IMR-90 (cell line): ENCODE results near the gene RFX1. TPM values are rescaled to one million over a fixed set of nuclear protein-coding genes. Genes with fewer than 3 reads are reported as not detected.

Source experiments
- ATAC-seq: fragments of 200-7000 bp; cut with Tn5 transposase; 2 replicates; pipeline ENCODE4 v1.9.1; 2020; ENCODE audit warnings: low read depth, mild to moderate bottlenecking, moderate library complexity
- BruUV-seq: library from RNA; stranded (reverse); fragments of 400-500 nt; replicated peaks from 2 replicates; lab custom pipeline; 2021; lab: Mats Ljungman, UMichigan
- CTCF ChIA-PET: fragments of 300-600 bp; formaldehyde crosslinking; extraction: SDS; loops from one replicate; lab custom pipeline; 2021; ENCODE audit warnings: antibody characterized with exemption; lab: Yijun Ruan, JAX
- POLR2A ChIA-PET: fragments of 300-600 bp; sonication (Branson Sonifier 250); formaldehyde crosslinking; loops from one replicate; lab custom pipeline; 2022; ENCODE audit warnings: antibody characterized with exemption; ENCODE audit not compliant: unreplicated experiment; lab: Charles Lee
- DNase-seq: peaks from one replicate; pipeline ENCODE4 v3.0.0; 2013
- H2AFZ ChIP-seq: replicated peaks from 2 replicates; pipeline ENCODE3; 2013; ENCODE audit warnings: low read length, mild to moderate bottlenecking; ENCODE audit not compliant: poor library complexity
- H2AK5ac ChIP-seq: 2 replicates; pipeline ENCODE4 v1.6.1; 2013; ENCODE audit warnings: low read depth, low read length, inconsistent platforms
- H2AK9ac ChIP-seq: replicated peaks from 2 replicates; pipeline ENCODE3; 2013; ENCODE audit warnings: mild to moderate bottlenecking, low read depth, low read length, moderate library complexity; ENCODE audit not compliant: poor library complexity
- H2BK120ac ChIP-seq: 2 replicates; pipeline ENCODE4 v1.6.1; 2013; ENCODE audit warnings: low read depth, low read length, inconsistent platforms
- H2BK15ac ChIP-seq: 3 replicates; pipeline ENCODE4 v1.6.1; 2013; ENCODE audit warnings: low read depth, low read length, inconsistent platforms
- H2BK20ac ChIP-seq: 2 replicates; pipeline ENCODE4 v1.6.1; 2013; ENCODE audit warnings: low read depth, mild to moderate bottlenecking, inconsistent platforms, low read length, moderate library complexity
- H2BK5ac ChIP-seq: 2 replicates; pipeline ENCODE4 v1.6.1; 2013; ENCODE audit warnings: mild to moderate bottlenecking, low read depth, low read length, inconsistent platforms; ENCODE audit not compliant: poor library complexity, severe bottlenecking
- H3K14ac ChIP-seq: replicated peaks from 2 replicates; pipeline ENCODE4 v1.6.1; 2013; ENCODE audit warnings: low read depth, low read length, inconsistent platforms
- H3K18ac ChIP-seq: 2 replicates; pipeline ENCODE4 v1.6.1; 2013; ENCODE audit warnings: low read depth, low read length, control low read depth
- H3K23ac ChIP-seq: 2 replicates; pipeline ENCODE4 v1.6.1; 2013; ENCODE audit warnings: low read depth, low read length, inconsistent platforms
- H3K27ac ChIP-seq: 2 replicates; pipeline ENCODE4 v1.5.1; 2013; ENCODE audit warnings: mild to moderate bottlenecking, control low read depth, low read length; ENCODE audit not compliant: insufficient read depth
- H3K27me3 ChIP-seq: 2 replicates; pipeline ENCODE4 v1.6.1; 2013; ENCODE audit warnings: low read length; ENCODE audit not compliant: control insufficient read depth, insufficient read depth
- H3K36me3 ChIP-seq: 2 replicates; pipeline ENCODE4 v1.6.1; 2013; ENCODE audit warnings: low read length, mixed read lengths; ENCODE audit not compliant: control insufficient read depth, insufficient read depth
- H3K4ac ChIP-seq: 2 replicates; pipeline ENCODE4 v1.6.1; 2013; ENCODE audit warnings: low read depth, low read length, inconsistent platforms
- H3K4me1 ChIP-seq: 2 replicates; pipeline ENCODE4 v1.6.1; 2013; ENCODE audit warnings: low read length, mixed read lengths; ENCODE audit not compliant: control insufficient read depth, insufficient read depth
- H3K4me2 ChIP-seq: 2 replicates; pipeline ENCODE4 v1.6.1; 2013; ENCODE audit warnings: low read depth, mild to moderate bottlenecking, control low read depth, low read length, moderate library complexity
- H3K4me3 ChIP-seq: 2 replicates; pipeline ENCODE4 v1.5.1; 2013; ENCODE audit warnings: low read depth, mild to moderate bottlenecking, control low read depth, low read length, moderate library complexity; ENCODE audit not compliant: insufficient read depth
- H3K56ac ChIP-seq: 2 replicates; pipeline ENCODE4 v1.6.1; 2013; ENCODE audit warnings: low read length, inconsistent platforms; ENCODE audit not compliant: insufficient read depth; ENCODE audit errors: extremely low read depth
- H3K79me1 ChIP-seq, 2 experiments: 2 replicates each; pipeline ENCODE4 v1.6.1; 2013; ENCODE audit warnings: low read length in 2 of 2, inconsistent platforms in 1 of 2, low read depth in 1 of 2
- H3K9ac ChIP-seq: 2 replicates; pipeline ENCODE4 v1.6.1; 2013; ENCODE audit warnings: low read depth, low read length, control low read depth
- H3K9me1 ChIP-seq: 2 replicates; pipeline ENCODE4 v1.6.1; 2013; ENCODE audit warnings: low read length, inconsistent platforms; ENCODE audit not compliant: insufficient read depth
- H3K9me3 ChIP-seq: 2 replicates; pipeline ENCODE4 v1.6.1; 2013; ENCODE audit warnings: low read length; ENCODE audit not compliant: control insufficient read depth, insufficient read depth
- H4K20me1 ChIP-seq: 2 replicates; pipeline ENCODE4 v1.6.1; 2013; ENCODE audit warnings: low read length, inconsistent platforms; ENCODE audit not compliant: insufficient read depth
- H4K5ac ChIP-seq: 2 replicates; pipeline ENCODE4 v1.6.1; 2013; ENCODE audit warnings: mild to moderate bottlenecking, low read depth, low read length, control low read depth
- H4K8ac ChIP-seq, 2 experiments: 2 replicates each; pipeline ENCODE4 v1.6.1; 2013; ENCODE audit warnings: low read depth in 2 of 2, low read length in 2 of 2, control low read depth in 1 of 2, inconsistent platforms in 1 of 2
- H4K91ac ChIP-seq: 2 replicates; pipeline ENCODE4 v1.6.1; 2013; ENCODE audit warnings: low read depth, low read length, inconsistent platforms; ENCODE audit not compliant: insufficient read depth
- BHLHE40 ChIP-seq: fragments of 150-350 bp; IDR thresholded peaks from 2 replicates; pipeline ENCODE4 v1.6.1; 2016; ENCODE audit warnings: mild to moderate bottlenecking, low read depth, low read length
- CEBPB ChIP-seq: IDR thresholded peaks from 2 replicates; pipeline ENCODE4 v1.6.1; 2012; ENCODE audit warnings: low read depth, low read length, improper control_type of control experiment
- ELK1 ChIP-seq: fragments of 150-350 bp; IDR thresholded peaks from 2 replicates; pipeline ENCODE4 v1.6.1; 2016; ENCODE audit warnings: low read depth, mild to moderate bottlenecking, low read length, moderate library complexity, borderline replicate concordance
- MAZ ChIP-seq: IDR thresholded peaks from 2 replicates; pipeline ENCODE4 v1.6.1; 2012; ENCODE audit warnings: low read depth, mild to moderate bottlenecking, low read length, improper control_type of control experiment, moderate library complexity, borderline replicate concordance
- MXI1 ChIP-seq: IDR thresholded peaks from 2 replicates; pipeline ENCODE4 v1.6.1; 2012; ENCODE audit warnings: low read depth, mild to moderate bottlenecking, low read length, moderate library complexity, borderline replicate concordance
- POLR2A ChIP-seq: IDR thresholded peaks from 2 replicates; pipeline ENCODE4 v1.6.1; 2012; ENCODE audit warnings: mild to moderate bottlenecking, low read depth, low read length
- RCOR1 ChIP-seq: IDR thresholded peaks from 2 replicates; pipeline ENCODE4 v1.6.1; 2012; ENCODE audit warnings: mild to moderate bottlenecking, low read length, improper control_type of control experiment; ENCODE audit not compliant: insufficient replicate concordance
- USF2 ChIP-seq: fragments of 150-350 bp; IDR thresholded peaks from 2 replicates; pipeline ENCODE4 v1.6.1; 2017; ENCODE audit warnings: mild to moderate bottlenecking, antibody characterized with exemption, low read length, low read depth
- WGBS, 2 experiments: methylation state at CpG; one replicate each; pipeline versions ENCODE4 v1.1.5 to v1.1.7; 2013; ENCODE audit warnings: missing lambda C conversion rate in 2 of 2; ENCODE audit not compliant: insufficient read length in 1 of 2; ENCODE audit errors: extremely low coverage in 2 of 2; 5-methylcytosine and 5-hydroxymethylcytosine counted together
- dilution Hi-C: fragments of 300-500 bp; cut with HindIII; formaldehyde crosslinking; loops from one replicate; pipeline ENCODE4 v1.14.3; 2018; ENCODE audit warnings: low sequenced_read_pairs; ENCODE audit not compliant: unreplicated experiment
- in situ Hi-C: fragments of 300-500 bp; cut with MboI; formaldehyde crosslinking; loops from 3 replicates; pipeline ENCODE4 v1.14.3; 2019; ENCODE audit warnings: low sequenced_read_pairs, inconsistent platforms, mixed read lengths
- intact Hi-C: fragments of 100-400 bp; cut with micrococcal nuclease; formaldehyde crosslinking; loops from 2 replicates; pipeline ENCODE4 v1.10.0; 2022
- polyA plus RNA-seq, 3 experiments: library from polyadenylated mRNA; depleted of rRNA; stranded (reverse); fragments of >200 nt; gene quantifications; 2 replicates each; pipeline ENCODE4 v1.2.3, GENCODE V29; 2012; ENCODE audit warnings: low replicate concordance in 1 of 3
- total RNA-seq: library from RNA; depleted of rRNA; stranded (reverse); fragments of >200 nt; gene quantifications from 2 replicates; pipeline ENCODE4 v1.2.3, GENCODE V29; 2012

Gene RFX1
- total and polyA plus RNA-seq, 2 of the 4 experiments (the other 2 are of a cell fraction): 0.36 to 3.1 TPM

- peak overlapping the region; percentile 34; the same call in 1 of the 2 replicates for H2BK20ac ChIP-seq
- no peaks in the 10 kb centered on the region for H3K9me3 ChIP-seq
- intact Hi-C loops: no loop called here
- H2AK5ac ChIP-seq: peak overlapping the region; percentile 91
- peak overlapping the region; percentile 98 for H2AFZ ChIP-seq
- H4K91ac ChIP-seq: peak overlapping the region; percentile 78
- peak overlapping the region; percentile 54; the same call in 1 of the 2 replicates for H3K18ac ChIP-seq
- peak overlapping the region; percentile 84 for H3K14ac ChIP-seq
- WGBS, 2 experiments: 0% methylated on average over 4 of the region's 56 CpGs; no CpG with 5 or more reads in 1 of the 2 experiments
- H3K4me1 ChIP-seq: peaks cover 4% of the 10 kb centered on the region; the same call in 1 of the 2 replicates
- peak overlapping the region; percentile 81 for H2BK5ac ChIP-seq
- DNase-seq: no peak
- H4K5ac ChIP-seq: peak overlapping the region; percentile 51
- H3K9me1 ChIP-seq: peaks cover 5% of the 10 kb centered on the region; the same call in 1 of the 2 replicates
- peaks cover 9% of the 10 kb centered on the region for H4K20me1 ChIP-seq
- H3K9ac ChIP-seq: peak overlapping the region; percentile 51
- H3K56ac ChIP-seq: 0 out of 2 replicates have a peak overlapping the region, but pooled peaks have one; percentile 54
- H3K27me3 ChIP-seq: no peaks in the 10 kb centered on the region
- H4K8ac ChIP-seq: peak overlapping the region; percentile 62 to 97
- H3K27ac ChIP-seq: peak overlapping the region; percentile 74
- peak overlapping the region; percentile 83 for H3K23ac ChIP-seq
- peak overlapping the region; percentile 61; the same call in 1 of the 3 replicates for H2BK15ac ChIP-seq
- no TSS peak for BruUV-seq
- ChIA-PET CTCF (no interaction called here), POLR2A (interaction anchor here (0.7 kb wide), 1 partner anchor 12 kb away, joined by 4 read pairs; no protein-coding TSS in a partner anchor)
- peak overlapping the region; percentile 54 for H3K4me3 ChIP-seq
- peaks cover 0 to 21% of the 10 kb centered on the region in 2 experiments; a peak in 3 of 4 replicates for H3K79me1 ChIP-seq
- no peaks in the 10 kb centered on the region for H3K36me3 ChIP-seq
- TF ChIP-seq CEBPB (no peak), ELK1 (no peak), MXI1 (0 out of 2 replicates have a peak, but pooled peaks have one; percentile 14), MAZ (peak; percentile 70), POLR2A (peak; percentile 73), BHLHE40 (0 out of 2 replicates have a peak, but pooled peaks have one; percentile 41), USF2 (no peak), RCOR1 (peak; percentile 82)
- peak overlapping the region; percentile 95 for H2AK9ac ChIP-seq
- in situ Hi-C loops: no loop called here
- peak overlapping the region; percentile 90 for H3K4ac ChIP-seq
- dilution Hi-C loops: no loop called here
- H3K4me2 ChIP-seq: peak overlapping the region; percentile 49
- peak; percentile 40 for ATAC-seq
- peak overlapping the region; percentile 75 for H2BK120ac ChIP-seq
Measured at GRCh38 chr19:14006766-14007562, 844 bp upstream of the RFX1 start.
